NCI-H774 (cell line): ENCODE measurements around the gene MAGI2.

ENCODE experiments used
- DNase-seq: peaks from one replicate; lab custom pipeline; 2025; lab: John Stamatoyannopoulos, UW

MAGI2 gene

DNA sequence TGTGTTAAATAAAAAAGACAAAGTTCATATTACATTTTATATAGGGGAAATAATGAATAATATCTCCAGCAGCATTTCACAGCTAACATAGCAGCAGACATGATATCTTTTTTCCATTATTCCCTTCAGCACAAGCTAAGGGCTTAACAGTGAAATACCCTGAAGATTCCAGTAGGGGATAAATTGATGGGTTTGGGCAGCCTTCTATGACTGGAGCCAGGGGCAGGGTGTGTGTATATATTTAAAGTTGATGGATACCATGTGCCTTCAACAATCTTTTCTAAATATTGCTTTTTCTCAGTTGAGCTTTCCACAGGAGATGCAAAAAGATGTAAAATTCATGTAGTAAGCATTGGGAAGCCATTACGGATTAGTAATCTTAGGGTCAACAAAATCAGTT lies 151.2 kb downstream of the MAGI2 start:
- no peak for DNase-seq

DNA sequence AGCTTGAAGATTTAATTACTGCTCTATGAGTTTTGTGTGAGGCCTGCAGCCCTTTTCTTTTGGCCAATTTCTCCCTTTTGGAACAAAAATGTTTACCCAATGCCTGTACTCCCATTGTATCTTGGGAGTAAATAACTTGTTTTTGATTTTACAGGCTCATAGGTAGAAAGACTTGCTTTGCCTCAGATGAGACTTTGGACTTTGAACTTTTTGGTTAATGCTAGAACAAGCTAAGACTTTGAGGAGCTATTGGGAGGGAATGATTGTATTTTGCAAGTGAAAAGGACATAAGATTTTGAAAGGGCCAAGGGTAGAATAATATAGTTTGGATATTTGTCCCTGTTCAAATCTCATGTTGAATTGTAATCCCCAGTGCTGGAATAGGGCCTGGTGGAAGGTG lies 152.0 kb downstream of the MAGI2 start:
- no peak for DNase-seq

DNA sequence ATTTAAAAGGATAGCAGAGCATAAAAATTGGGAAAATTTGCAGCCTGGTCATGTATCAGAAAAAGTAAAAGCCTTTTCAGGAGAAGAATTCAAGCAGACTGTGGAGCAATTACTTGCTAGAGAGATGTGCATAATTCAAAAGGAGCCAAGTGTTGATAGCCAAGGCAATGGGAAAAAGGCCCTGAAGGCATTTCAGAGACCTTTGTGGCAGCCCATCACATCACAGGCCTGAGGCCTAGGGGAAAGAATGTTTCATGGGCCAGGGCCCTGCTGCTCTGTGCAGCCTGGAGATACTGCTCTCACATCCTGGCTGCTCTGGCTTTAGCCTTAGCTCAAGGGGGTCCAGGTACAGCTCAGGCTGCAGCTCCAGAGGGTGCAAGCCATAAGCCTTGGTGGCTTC lies 152.9 kb downstream of the MAGI2 start:
- DNase-seq: no peak

DNA sequence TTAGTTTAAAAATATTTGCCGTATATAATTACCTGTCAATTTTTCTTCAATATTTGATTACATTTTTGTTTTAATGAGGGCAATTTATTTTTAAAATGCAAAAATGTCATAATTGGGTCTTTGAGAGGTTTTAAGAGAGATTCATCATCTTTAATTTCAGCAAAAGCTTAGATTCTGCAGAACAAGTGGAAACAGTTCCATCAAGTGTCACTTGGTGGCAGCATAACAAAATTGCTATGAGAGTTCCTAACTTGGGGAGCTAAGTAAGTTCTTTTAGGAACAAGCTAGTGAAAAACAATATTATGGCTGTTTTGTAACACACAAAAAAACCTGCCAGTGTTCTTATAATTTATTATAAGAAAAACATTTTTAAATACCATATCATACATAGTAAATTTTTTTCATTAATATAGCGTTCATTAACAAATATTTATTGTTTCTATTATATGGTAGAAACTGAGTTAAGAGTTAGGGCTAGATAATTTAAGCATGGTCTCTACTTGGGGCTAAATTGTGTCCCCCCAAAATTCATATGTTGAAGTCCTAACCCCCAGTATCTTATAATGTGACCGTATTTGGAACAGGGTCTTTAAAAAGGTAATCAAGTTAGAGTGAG lies 155.2 kb downstream of the MAGI2 start:
- DNase-seq: peak; percentile 49

DNA sequence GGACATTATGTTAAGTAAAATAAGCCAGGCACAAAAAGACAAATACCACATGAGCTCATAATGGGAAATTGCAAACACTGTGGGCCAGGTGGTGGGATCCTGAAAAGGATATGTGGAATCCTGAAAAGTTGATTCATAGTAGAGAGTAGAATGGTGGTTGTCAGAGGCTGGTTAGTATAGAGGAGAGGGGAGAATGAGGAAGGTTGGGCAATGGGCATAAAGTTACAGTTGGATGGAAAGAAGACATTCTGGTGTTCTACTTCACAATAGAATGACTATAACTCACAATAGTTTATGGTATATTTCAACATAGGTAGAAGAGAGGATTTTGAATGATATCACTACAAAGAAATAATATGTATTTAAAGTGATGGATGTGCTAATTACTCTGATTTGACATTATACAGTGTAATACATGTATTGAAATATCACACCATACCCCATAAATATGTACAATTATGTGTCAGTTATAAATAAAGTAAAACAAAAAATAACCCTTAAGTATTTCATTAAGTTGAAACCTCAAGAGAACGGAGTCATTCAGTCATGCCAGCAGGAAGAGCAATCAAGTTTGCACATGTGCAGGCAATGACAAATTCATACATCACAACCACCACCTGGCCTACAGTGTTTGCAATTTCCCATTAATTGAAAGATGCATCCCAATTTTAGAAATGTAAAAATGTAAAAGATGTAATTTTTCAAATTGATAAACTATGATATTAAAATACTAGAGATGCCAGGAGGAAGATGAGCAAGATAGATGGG lies 156.7 kb downstream of the MAGI2 start:
- no peak for DNase-seq

DNA sequence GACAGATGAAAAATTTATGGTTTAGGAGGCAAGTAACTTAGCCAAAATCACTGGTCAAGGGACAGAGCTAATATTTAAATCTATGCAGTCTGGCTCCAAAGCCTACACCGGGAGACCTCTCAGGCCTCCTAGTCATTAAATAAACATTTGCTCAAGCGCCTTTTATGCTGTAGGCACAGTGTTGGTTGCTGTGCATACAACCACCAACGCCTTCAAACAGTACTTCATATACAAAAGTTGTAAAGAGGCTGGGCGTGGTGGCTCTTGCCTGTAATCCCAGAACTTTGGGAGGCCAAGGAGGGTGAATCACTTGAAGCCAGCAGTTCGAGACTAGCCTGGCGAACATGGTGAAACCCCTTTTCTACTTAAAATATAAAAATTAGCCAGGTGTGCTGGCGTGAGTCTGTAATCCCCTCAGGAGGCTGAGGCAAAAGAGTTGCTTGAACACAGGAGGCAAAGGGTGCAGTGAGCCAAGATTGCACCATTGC lies 159.8 kb downstream of the MAGI2 start:
- peak; percentile 81 for DNase-seq

DNA sequence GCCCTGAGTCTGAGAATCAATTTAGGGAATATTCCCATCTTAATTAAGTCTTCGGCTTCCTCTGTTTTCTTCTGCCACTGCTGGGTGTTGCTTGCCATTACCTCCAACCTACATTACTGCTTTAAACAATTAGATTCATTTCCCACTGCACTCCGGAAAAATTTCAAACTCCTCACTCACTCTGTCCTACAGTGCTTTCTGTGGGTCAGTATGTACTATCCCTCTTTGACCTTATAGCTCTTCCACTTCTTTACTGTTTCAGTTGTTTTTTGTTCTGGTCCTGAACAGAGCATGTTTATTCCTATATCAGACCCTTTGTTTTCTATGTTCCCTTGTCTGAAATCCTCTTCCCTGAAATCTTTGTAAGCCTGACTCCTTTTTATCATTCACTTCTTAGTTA lies 160.6 kb downstream of the MAGI2 start:
- no peak for DNase-seq

DNA sequence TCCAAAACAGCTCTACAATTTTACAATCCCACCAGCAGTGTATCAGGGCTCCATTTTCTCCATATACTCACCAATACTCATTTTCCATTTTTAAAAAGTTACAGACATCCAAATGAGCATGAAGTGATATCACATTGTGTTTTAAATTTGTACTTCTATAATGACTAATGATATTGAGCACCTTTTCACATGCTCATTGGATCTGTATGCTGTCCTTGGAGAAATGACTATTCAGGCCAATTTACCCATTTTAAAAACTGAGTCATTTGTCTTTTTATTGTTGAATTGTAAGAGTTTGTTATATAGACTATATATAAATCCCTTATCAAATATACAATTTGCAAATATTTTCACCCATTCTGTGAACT lies 162.0 kb downstream of the MAGI2 start:
- DNase-seq: no peak

DNA sequence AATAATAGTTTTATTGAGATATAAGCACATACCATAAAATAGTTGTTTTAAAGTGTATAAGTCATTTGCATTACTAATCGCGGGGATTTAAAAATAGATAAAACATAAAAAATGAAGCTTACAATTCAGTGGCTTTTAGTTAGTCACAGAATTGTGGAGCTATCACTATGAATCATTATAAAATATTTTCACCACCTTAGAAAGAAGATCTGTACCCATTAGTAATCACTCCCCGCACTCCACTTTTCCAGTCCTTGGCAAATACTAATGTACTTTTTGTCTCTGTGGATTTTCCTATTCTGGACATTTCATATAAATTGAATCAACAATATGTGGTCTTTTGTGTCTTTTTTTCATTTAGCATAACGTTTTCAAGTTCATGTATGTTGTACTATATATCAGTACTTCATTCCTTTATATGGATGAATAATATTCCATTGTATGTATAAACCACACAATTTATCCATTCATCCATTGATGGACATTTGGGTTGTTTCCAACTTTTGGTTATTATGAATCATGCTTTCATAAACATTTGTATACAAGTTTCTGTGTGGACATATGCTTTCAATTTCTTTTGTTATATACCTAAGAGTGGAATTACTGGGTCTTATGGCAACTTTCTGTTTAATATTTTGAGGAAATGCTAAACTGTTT lies 162.5 kb downstream of the MAGI2 start:
- no peak for DNase-seq

DNA sequence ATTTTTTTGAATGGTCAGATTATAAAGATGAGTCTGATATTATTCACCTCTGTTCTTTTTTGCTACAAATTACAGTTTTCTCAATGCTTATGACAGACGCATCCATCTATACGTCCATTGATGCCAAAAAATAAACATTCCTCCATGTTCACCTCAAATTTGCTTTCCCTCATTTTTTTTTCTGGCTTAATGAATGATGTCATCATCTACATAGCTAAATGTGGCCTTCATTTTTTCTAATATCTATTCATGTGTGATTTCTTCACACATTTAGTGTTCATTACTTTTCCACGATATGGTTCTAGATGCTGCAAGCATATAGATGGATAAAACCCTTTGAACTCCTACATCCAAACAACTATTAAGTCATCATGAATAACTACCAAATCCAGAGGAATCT lies 163.1 kb downstream of the MAGI2 start:
- DNase-seq: no peak

DNA sequence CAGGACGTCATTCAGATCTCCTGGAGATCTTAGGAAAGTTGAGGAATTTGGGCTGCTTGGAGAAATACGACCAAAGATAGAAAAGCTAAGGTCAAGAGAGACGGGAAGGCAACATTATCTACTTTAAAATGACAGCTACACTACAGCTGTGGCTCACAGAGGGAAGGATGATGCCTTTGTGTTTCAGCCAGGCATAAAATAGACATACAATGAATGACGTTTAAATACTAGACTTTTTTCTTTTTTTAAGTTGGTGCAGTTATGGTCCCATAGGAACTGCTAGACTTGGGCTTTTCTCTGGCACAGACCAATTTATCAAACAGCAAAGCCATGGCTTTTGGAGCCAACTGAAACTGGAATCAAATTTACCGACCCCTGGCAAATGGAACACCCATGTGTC lies 164.8 kb downstream of the MAGI2 start:
- no peak for DNase-seq

DNA sequence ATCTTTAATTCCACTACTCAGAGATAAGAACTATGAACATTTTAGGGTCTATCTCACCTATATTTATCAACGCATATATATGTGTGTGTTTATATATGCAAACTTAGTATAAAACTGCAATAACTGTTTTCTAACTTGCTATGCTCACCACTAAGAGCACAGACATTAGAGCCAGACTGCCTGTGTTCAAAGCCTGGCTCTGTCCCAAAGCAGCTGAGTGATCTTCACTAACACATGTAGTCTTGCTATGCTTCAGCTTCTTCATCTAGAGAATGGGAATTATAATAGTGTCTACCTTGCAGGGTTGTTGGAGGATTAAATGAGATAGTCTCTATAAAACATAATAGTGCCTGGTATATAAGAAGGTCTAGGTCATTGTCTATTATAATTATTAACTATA lies 165.5 kb downstream of the MAGI2 start:
- no peak for DNase-seq

DNA sequence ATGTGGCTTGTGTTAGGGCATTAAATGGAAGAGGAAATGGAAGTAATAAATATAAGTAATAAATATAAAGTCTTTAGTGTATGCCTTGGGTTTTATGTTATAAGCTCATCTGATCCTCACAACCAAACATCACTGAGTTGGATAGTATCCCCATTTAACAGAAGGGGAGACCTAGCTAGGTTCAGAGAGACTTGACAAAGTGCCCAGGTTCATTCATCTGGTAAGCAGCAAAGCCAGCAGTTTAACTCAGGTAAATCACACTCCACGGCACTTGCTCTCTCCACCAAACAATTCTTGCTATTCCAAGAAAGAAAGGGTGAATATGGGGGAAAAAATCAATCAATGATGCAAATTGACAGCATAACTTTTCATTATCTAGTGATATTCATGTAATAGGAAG lies 167.3 kb downstream of the MAGI2 start:
- DNase-seq: no peak

DNA sequence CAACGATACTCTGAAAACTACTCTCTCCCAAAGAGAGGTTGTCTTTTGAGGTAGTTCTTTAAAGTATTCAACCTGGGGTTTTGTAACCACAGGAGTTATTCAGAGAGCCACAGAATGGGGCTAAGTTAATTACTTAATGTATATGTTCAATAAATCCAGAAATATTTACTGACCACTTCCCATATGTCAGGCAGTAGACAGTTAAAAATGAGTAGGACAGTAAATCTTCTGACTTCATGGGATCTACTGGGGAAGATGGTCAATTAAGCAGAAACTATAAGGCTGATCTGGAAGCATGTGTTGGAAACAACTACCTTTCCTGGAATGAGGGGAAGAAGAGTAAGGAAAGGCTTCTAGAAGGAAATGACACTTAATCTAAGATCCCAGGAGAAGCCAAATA lies 167.7 kb downstream of the MAGI2 start:
- DNase-seq: no peak

DNA sequence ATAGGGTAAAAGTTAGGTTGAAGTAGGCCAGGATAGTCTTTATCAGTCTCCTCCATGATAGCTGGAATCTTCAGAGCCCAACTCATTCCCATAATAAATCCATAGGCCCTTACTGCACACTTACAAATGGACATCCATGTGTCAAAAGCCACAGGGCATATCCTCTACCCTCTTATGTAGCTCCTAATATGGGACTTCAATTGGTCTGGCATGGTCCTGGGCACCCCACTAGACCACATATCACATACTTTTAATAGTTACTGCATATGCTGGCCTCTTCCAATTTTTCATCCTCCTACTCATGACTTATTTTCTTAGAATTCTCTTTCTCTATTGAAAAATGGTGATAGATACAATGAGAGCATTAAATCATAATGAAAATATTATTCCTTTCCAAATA lies 169.3 kb downstream of the MAGI2 start:
- DNase-seq: no peak

DNA sequence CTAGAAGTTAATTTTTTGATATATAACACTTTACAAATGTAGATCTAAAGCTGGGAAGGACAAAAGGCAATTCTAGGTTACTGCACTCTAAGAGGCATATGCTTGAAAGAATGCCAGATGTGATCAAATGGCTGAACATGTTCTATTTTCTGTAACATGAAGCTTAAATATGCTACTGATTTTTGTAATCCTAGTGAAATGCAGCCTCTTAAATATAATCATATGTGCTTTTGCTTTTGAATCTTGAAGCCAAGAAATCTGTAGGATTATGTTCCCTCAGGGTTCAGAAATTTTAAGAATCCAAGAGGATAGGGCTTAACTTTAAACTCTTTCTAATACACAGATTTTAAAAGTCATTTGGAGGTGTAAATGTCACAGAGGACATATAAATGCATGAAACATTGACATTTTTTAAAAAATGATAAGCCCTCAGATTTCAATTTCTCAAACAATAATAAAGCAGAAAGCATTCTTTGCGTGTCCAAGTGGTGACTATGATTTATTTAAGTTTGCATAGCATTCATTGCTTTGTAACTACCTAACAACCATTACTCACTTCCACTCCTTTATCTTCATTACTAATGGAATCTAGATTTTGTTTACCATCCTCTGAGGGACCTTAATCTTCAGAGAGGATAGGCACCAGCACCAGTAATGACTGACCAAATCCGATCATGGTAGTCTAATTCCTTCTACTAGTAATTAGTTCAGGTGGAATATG lies 170.4 kb downstream of the MAGI2 start:
- DNase-seq: no peak

DNA sequence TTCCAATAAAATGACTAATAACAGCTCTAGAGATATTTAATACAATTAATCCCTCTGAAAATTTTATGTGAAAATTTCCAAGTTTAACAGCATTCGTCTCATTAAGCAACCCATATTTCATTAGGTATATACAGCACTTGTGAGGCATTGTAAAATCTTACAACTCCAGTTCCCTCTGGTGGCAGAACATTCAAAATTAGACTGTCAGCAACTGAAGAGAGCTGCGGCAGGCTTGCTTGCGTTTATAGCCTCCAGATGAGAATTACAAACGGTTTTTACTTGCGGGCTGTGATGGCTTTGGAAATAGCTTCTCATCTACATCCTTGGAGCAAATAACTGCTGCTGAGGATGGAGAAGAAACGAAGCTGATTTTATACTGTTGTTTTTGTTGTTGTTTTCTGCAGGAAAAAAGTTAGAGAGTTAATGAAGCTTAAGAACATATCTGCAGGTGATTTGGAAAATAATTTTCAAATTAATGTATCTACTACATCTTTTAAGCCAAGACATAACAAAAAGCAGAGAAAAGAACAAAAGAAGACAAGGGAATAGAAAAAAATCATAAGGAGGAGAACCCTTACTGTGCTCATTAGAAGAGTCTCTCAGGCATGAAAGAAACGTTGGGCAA lies 171.3 kb downstream of the MAGI2 start:
- no peak for DNase-seq

DNA sequence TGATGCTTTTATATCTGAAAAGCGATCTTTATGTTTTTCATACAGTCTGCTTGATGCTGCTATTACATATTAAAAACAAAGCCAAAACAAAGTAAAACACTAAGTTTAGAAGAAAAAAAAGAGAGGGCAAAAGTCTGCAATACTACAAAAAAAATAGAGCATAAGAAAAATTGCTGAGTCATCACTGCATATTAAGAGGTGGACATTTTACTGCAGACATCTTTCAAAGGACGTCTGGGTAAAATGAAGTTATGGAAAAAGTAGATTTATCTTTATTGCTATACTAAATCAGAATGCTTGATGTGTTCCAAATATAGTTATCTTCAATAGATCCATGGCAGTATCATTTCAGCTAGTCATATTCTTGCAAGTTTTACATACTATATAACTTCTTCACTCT lies 172.0 kb downstream of the MAGI2 start:
- no peak for DNase-seq

DNA sequence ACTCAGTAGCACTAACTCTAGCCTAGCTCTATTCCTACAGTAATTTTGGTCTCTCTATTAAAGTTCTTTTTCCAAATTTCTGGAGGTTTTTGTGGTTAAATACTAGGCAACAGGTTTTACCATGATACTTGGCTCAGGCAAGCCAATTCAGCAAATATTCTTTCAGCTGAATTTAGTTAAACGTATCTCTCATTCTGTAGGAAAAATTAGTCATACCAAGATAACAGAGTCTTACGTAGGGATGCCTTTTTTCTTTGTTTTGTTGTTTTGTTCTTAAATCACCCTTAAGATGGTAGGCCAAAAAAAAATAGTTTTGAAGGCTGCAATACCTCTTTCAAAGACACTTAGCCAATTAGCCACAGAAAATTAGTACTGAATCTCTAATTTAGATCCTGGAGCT lies 180.5 kb downstream of the MAGI2 start:
- DNase-seq: no peak

DNA sequence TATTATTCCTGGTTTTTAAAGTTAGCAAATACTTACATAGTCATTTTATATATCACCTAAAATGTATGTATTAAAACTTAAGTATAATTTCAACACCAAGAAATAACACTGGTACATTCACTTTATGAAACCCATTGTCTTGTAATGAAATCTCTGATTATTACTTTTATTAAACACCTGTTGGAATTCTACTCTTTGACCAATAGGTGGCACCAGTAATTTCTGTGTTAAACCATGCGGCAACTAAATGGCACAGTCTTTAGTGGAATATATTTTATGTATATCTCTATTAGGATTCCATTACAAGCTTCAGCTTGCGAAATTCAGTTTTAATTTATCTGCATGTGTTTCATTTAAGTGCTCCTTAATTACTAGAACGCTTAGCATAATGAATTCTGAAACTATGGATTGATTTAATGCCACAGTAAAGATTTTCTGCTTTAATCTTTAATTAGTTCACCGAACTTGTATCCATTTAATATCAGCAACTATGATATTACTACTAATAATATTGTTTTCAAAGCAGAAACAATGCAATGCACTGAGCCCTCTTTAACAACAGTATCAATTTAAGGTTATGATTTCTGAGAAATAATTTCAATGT lies 181.3 kb downstream of the MAGI2 start:
- DNase-seq: peak; percentile 32

DNA sequence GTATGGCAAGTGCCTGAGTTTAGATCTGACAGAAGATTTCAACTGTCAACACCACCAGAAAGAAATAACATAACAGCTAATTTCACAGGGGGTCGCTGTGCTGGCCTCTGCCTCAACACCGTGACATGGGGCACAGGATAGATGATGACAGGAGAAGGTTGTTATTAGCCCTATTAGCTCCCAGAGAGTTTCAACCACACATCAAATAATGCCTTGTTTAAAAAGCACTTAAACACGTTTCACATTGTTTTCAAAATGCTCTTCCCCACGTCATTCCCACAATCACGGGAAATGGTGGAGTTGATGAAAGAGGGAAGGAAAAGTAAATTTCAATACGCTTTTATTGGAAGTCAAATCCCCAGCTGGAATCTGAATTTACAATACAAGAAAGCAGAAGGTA lies 184.7 kb downstream of the MAGI2 start:
- DNase-seq: peak; percentile 95

DNA sequence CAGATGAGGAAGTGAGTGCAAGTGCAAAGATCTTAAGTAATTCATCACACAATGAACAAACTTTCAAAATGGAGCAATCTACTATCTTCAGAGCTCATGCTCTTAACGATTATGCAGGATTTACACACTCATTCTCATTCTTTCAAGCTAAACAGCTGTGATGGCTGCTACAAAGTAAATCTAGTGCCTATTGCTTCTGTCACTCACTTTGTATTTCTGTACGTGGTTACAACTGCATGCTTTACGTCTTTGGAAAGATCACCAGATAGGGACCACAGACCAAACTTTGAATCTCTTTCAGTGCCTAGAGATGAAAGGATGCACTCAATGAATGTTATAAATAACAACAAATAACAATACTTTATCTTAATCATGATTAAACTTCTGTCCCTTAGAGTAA lies 194.6 kb downstream of the MAGI2 start:
- DNase-seq: no peak
